Measurements from ENCODE around the gene GLRX5.

- TF ChIP-seq CTCF (IDR thresholded peaks at IDR 0.05) (no peak), POLR2A (IDR thresholded peaks at IDR 0.05) (no peak)
Observed at GRCh38 chr14:95543021-95543420, 8.2 kb downstream of the GLRX5 start.

Measured in uterus (tissue), 2 donors.